IPS-NIHi11 (cell line): ENCODE measurements around the gene TOPAZ1.

Experiments used
- DNase-seq: peaks from one replicate; pipeline ENCODE4 v3.0.0; 2012; ENCODE audit warnings: mixed read lengths, low spot score

TOPAZ1 gene

GRCh38 chr3:44242721-44243120 is 1.0 kb downstream of the TOPAZ1 start:
- DNase-seq, result no peak

GRCh38 chr3:44248152-44248551 is 6.5 kb downstream of the TOPAZ1 start:
- DNase-seq, result no peak

- no peak for DNase-seq
Measured at GRCh38 chr3:44252332-44252959, 10.8 kb downstream of the TOPAZ1 start.

- no peak for DNase-seq
Measured at GRCh38 chr3:44259404-44259803, 17.7 kb downstream of the TOPAZ1 start.

GRCh38 chr3:44264146-44264545 is 22.5 kb downstream of the TOPAZ1 start:
- no peak for DNase-seq

- no peak for DNase-seq
Measured at GRCh38 chr3:44265815-44266214, 24.1 kb downstream of the TOPAZ1 start.

GRCh38 chr3:44272191-44272590 is 30.5 kb downstream of the TOPAZ1 start:
- no peak for DNase-seq

GRCh38 chr3:44277925-44278324 is 36.2 kb downstream of the TOPAZ1 start:
- no peak for DNase-seq

GRCh38 chr3:44280077-44280476 is 38.4 kb downstream of the TOPAZ1 start:
- no peak for DNase-seq

GRCh38 chr3:44280631-44281030 is 38.9 kb downstream of the TOPAZ1 start:
- DNase-seq, result no peak

- no peak for DNase-seq
Measured at GRCh38 chr3:44284949-44285348, 43.3 kb downstream of the TOPAZ1 start.

GRCh38 chr3:44289882-44290462 is 48.3 kb downstream of the TOPAZ1 start:
- no peak for DNase-seq

- no peak for DNase-seq
Measured at GRCh38 chr3:44292276-44292675, 50.6 kb downstream of the TOPAZ1 start.

GRCh38 chr3:44292947-44293346 is 51.3 kb downstream of the TOPAZ1 start:
- DNase-seq, result no peak

GRCh38 chr3:44297255-44297654 is 55.6 kb downstream of the TOPAZ1 start:
- no peak for DNase-seq

GRCh38 chr3:44301746-44302145 is 60.1 kb downstream of the TOPAZ1 start:
- DNase-seq, result no peak

- DNase-seq, result no peak
Measured at GRCh38 chr3:44309500-44309899, 67.8 kb downstream of the TOPAZ1 start.

- peak; percentile 57 for DNase-seq
Measured at GRCh38 chr3:44318891-44319311, 77.2 kb downstream of the TOPAZ1 start.

GRCh38 chr3:44321335-44321734 is 79.6 kb downstream of the TOPAZ1 start:
- no peak for DNase-seq

GRCh38 chr3:44323341-44323955 is 81.8 kb downstream of the TOPAZ1 start:
- DNase-seq, result peak; percentile 27

GRCh38 chr3:44324584-44324983 is 82.9 kb downstream of the TOPAZ1 start:
- DNase-seq, result no peak

GRCh38 chr3:44326019-44326418 is 84.3 kb downstream of the TOPAZ1 start:
- no peak for DNase-seq

- DNase-seq, result no peak
Measured at GRCh38 chr3:44326515-44326914, 84.8 kb downstream of the TOPAZ1 start.

- DNase-seq, result no peak
Measured at GRCh38 chr3:44329946-44330345, 88.3 kb downstream of the TOPAZ1 start.
